Activated CD4-positive, alpha-beta T cell treated with anti-CD3 and anti-CD28 coated beads, Interleukin-2, Interleukin-4, amounts not matched to agents 100 ng/mL and 50 ng/mL, durations not matched to agents 16 hours and 8 hours (primary cell): ENCODE data around the gene TRIM31.

Source experiments
- DNase-seq: peaks from one replicate; pipeline ENCODE4 v3.0.0-alpha.2; 2020; ENCODE audit warnings: low spot score

The TRIM31 gene

GRCh38 chr6:30075790-30076732 lies 36.8 kb downstream of the TRIM31 start:
- no peak for DNase-seq

GRCh38 chr6:30075094-30075789 lies 37.6 kb downstream of the TRIM31 start, which contains the start of gene RNF39:
TSS of gene RNF39 (minus strand) at chr6:30075769. CDS start at chr6:30075585, 184 bp downstream.
- DNase-seq, result no peak

- no peak for DNase-seq
Observed at GRCh38 chr6:30074331-30075093, 38.4 kb downstream of the TRIM31 start.

- DNase-seq, result no peak
Observed at GRCh38 chr6:30073489-30074235, 39.2 kb downstream of the TRIM31 start.

- DNase-seq, result no peak
Observed at GRCh38 chr6:30071858-30072257, 41.0 kb downstream of the TRIM31 start.

GRCh38 chr6:30071081-30071818 lies 41.6 kb downstream of the TRIM31 start:
- DNase-seq, result no peak

- no peak for DNase-seq
Observed at GRCh38 chr6:30067460-30068139, 45.3 kb downstream of the TRIM31 start.

GRCh38 chr6:30066577-30067459 lies 46.1 kb downstream of the TRIM31 start, which contains the start of gene PPP1R11:
TSS of gene PPP1R11 (plus strand) at chr6:30067198. CDS start at chr6:30067411, 213 bp downstream.
- peak; percentile 99 for DNase-seq

- no peak for DNase-seq
Observed at GRCh38 chr6:30066082-30066481, 46.8 kb downstream of the TRIM31 start.

GRCh38 chr6:30063315-30063714 lies 49.6 kb downstream of the TRIM31 start:
- no peak for DNase-seq

GRCh38 chr6:30062471-30063178 lies 50.3 kb downstream of the TRIM31 start:
- peak; percentile 46 for DNase-seq

GRCh38 chr6:30061858-30062458 lies 50.9 kb downstream of the TRIM31 start:
- DNase-seq, result peak; percentile 52

GRCh38 chr6:30061092-30061857 lies 51.6 kb downstream of the TRIM31 start, which contains the start of gene POLR1H:
TSS of gene POLR1H (plus strand) at chr6:30061265. CDS start at chr6:30061525, 260 bp downstream.
- peak; percentile 94 for DNase-seq

- no peak for DNase-seq
Observed at GRCh38 chr6:30060606-30061091, 52.2 kb downstream of the TRIM31 start.

- DNase-seq, result no peak
Observed at GRCh38 chr6:30055513-30055912, 57.4 kb downstream of the TRIM31 start.

GRCh38 chr6:30053682-30054081 lies 59.2 kb downstream of the TRIM31 start:
- no peak for DNase-seq
